ENCODE measurements around the gene PCLO.
"Not testable (repeated sequence)": the region's sequence is repeated elsewhere in the genome, so short reads cannot be mapped to it uniquely, and the experiment has no call there.

Gene PCLO

DNA sequence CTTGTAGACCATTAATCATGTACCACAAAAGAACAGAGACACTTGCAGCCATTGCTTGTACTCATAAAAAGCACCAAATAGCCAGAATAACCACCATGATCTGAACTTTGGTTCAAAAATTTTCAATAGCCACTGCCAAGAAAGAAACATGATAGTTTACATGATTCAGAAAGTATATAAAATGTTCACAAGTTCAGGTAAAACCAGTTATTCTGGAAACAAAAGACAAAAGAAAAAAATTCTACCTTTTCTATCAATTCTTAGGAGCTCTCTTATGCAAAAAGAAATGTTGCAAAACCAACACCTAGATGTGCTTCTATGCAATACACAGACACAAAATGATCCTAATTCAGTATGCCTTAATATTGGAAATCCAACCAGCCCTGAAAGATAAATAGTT is 108.7 kb downstream of the PCLO start:
- DNase-seq (ENCODE audit: low read depth), result no peak

DNA sequence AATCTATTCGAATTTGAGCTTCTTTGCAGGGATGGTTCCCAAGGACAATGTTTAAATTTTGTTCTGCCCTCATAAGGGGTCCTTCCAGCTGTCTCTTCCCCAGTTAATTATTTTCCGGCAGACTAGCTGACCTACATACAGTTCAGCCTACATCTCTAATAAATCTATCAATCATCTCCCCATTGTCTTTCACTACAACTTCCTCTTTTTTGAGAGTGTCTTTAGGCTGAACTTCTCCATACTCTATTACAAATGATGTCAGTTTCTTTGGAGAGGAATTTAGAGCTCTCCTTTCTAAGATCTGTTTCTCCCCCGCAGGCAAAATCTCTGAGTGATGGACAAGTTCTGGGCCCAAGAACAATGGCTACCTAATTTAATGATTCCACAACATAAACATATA is 122.2 kb downstream of the PCLO start:
- DNase-seq (ENCODE audit: low read depth), result no peak

DNA sequence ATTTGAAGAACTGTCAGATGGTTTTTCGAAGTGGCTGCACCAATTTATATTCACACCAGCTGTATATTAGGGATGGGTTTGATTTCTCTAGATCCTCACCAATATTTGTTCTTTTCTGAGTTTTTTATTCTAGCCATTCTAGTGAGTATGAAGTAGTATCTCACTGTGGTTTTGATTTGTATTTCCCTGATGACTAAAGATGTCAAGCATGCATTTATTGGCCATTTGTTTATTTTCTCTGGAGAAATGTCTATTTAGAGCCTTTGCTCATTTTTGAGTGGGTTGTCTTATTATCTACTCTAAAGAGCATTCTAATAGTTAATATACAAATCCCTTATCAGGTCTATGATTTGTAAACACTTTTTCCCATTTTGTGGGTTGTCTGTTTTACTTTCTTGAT is 123.9 kb downstream of the PCLO start:
- DNase-seq (ENCODE audit: low read depth), result no peak

DNA sequence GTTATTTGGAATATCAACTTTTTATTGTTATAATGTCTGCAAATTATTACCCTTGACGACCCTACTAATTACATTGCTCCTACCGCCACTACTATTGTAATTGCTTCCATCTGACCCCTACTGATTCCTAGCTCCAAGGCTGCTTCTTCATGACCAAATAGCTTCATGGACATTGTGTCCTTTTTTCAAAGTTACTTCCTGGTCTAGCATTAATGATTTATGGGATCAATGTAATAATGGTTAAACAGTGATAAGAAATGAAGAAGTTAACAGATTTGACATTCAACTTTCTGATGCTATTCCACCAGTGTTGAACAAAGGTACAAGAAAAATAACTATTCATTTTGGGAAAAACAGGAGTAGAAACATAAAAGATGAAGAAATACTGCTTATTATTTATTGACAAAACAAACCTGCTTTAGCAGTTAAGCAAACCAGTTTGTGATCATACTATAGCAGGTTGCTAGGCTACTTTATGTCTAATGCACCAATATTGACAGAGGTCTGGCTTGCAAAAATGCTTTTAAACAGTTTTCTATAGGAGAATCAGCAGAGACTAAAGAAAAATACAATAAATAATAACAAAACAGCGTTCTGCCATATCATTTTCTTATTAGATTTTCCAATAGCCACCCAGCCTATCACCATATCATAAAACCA is 125.8 kb downstream of the PCLO start:
- DNase-seq (ENCODE audit: low read depth), result no peak

DNA sequence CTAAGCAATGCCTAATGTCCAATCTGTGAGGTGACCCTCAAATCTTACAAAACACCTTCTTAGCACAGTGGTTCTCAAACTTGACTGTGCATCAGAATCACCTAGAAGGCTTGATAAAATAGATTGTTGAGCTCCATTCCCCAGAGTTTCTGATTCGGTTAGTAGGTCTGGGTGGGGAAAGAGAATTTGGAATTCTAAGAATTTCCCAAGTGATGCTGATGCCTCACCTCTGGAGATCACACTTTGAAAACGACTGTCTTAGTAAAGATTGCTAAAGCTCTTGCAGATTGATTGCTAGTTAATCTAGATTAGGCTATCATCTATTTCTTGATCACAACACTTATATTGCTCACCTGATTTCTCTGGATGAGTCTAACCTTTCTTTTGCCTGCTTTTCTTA is 126.6 kb downstream of the PCLO start:
- DNase-seq (ENCODE audit: low read depth), result no peak

DNA sequence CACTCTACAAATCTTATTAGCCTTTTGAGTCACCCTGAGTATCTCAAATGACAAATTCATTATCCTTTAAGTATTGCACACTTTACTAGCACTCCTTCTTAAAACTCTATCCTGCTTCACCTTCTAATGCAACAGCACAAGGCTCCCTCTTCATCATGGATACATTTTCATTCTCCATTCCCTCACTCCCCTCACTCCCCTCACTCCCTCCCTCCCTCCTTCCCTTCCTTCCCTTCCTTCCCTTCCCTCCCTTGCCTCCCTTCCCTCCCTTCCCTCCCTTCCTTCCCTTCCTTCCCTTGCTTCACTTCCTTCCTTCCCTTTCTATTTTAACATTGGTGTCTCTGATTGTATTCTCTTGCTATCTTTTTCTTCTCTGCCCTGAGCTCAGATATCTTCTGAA is 130.5 kb downstream of the PCLO start:
- no peak for DNase-seq (ENCODE audit: low read depth)

DNA sequence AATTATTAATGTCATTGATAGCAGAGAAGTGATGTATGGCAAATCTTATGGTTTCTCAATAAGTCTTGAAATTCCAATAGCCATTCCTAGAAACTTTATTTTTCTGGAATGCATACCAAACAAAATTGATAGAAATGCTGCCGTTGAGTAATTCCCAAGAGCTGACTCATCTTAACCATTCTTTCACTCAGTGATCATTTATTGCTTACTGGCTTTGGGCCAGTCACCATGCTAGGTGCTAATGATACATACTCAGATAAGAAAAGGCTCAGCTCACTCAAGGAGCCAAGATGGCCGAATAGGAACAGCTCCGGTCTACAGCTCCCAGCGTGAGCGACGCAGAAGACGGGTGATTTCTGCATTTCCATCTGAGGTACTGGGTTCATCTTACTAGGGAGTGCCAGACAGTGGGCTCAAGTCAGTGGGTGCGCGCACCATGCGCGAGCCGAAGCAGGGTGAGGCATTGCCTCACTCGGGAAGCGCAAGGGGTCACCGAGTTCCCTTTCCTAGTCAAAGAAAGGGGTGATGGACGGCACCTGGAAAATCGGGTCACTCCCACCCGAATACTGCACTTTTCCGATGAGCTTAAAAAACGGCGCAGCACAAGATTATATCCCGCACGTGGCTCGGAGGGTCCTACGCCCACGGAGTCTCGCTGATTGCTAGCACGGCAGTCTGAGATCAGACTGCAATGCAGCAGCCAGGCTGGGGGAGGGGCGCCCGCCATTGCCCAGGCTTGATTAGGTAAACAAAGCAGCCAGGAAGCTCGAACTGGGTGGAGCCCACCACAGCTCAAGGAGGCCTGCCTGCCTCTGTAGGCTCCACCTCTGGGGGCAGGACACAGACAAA is 138.6 kb downstream of the PCLO start:
- DNase-seq (ENCODE audit: low read depth), result not testable (repeated sequence)

DNA sequence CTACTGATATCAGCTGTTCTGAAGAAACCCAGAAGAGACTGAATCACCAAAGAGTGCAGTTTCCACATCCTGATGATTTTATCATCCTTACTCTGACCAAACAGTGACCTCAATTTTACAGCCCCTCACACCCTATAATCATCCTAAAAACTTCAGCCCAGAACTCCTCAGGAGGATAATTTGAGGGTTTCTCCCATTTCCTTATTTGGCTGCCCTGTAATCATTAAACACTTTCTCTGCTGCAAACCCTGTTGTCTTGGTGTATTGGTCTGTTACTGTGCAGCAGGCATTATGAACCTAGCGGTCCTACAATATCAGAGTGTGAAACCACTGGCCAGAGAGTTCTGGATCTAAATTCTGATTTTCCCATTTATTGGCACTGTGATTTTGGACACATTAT is 141.7 kb downstream of the PCLO start:
- no peak for DNase-seq (ENCODE audit: low read depth)

DNA sequence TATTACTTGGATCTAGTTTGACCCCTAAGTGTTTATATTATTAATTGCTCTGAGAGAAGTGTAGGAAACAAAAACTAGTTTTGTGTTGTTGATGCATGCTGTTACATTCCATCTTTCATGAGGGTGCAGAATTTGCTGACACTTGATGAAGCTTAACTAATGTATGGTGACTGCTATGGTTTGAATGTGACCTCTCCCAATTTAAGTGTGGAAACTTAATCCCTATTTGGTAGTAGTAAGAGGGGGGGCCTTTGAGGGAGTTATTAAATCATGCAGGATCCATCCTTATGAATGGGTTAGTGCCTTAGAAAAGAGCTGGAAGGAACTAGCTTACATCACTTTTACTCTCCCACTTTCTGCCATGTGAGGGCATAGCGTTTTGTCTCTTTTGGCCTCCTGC is 142.5 kb downstream of the PCLO start:
- no peak for DNase-seq (ENCODE audit: low read depth)

DNA sequence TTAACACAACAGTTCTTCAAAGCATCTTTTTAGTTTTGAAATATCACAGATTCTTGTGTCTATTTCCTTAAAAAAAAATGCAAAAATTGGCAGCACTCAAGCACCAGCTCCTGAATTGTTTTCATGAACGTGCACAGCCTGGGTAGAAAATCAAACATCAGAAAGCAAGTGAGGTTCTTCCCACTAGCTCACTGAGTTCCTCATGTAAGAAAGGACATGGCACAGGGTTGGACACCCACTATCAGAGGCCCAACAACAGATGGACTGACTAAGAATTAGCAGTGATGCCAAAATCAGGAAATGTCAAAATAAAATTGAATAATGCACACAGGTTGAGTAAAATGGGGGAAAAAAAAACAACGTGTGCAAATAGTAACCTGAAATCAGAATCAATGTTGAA is 146.8 kb downstream of the PCLO start:
- DNase-seq (ENCODE audit: low read depth), result no peak

DNA sequence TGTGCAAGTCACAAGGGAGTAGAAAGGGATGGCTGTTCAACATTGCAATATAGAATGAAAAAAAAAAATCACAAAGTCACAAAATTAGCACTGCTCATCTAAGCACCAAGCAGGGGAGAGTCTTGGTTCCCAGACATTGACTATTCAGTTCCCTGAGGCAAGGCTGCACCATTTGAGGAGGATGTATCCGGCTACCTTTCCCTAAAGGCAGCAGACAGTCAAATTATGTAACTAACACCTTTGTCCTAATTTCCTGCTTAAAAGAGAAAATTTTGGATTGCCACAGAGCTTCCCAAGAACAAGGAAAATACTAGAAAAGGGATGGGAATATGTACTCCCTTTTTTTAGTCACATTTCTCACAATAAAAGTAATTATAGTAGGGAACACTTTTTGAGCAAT is 148.1 kb downstream of the PCLO start:
- no peak for DNase-seq (ENCODE audit: low read depth)

DNA sequence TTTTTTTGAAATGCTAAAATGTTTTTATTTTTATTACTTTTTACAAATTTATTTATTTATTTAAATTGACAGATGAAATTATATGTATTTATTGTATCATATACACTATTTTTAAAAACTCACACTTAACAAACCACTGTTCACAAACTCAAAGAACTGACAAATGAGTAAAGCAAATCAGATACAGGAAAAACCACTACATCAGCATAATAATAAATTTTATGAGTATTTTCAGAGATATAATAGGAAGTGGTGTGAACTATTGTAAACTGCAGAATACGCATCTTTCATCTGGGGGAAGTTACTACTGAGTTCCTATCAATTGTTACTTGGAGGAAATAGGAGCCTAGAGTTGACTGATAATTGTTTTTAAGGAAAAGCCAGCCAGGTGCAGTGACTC is 150.7 kb downstream of the PCLO start:
- no peak for DNase-seq (ENCODE audit: low read depth)

DNA sequence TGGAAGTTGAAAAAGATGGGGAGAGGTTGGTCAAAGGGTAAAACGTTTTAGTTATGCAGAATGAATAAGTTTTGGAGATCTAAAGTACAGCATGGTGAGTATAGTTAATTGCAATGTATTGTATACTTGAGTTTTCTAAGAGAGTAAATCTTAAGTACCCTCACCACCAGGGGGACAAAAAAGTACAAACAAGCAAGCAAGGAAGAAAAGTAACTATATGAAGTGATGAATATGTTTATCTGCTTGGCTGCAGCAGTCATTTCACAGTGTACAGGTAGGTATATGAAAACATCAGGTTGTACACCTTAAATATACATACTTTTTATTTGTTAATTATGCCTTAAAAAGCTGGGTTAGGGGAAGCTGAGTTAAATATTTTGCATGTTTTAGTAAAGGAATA is 157.3 kb downstream of the PCLO start:
- no peak for DNase-seq (ENCODE audit: low read depth)

DNA sequence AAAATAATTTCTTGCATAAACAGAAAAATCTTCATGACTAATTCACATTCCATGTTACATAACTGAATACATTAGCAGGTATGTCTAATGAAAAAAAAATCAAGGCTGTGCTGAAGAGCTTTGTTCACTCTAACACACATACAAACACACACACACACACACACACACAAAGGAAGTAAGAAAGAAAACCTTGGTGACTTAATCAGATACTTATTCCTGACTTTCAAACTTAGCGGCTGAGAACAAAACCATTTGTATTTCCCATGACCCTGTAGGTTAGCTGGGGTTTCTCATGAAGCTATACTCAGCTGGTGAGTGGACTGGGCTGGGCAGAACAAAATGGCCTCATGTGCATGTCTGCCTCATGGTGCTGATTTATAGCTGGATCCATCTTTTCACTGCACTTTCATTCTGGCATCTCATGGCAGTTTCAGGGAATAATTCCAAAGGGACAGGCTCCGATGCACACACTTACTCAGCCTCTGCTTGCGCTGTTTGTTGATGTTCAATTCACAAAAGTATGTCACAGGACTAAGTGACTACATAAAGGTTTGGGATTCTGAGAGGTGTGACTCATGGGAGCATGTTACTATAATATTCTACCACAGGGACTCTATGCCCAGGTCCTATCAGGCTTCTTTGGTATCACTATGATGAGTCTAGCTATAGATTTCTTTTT is 161.2 kb downstream of the PCLO start:
- no peak for DNase-seq (ENCODE audit: low read depth)

DNA sequence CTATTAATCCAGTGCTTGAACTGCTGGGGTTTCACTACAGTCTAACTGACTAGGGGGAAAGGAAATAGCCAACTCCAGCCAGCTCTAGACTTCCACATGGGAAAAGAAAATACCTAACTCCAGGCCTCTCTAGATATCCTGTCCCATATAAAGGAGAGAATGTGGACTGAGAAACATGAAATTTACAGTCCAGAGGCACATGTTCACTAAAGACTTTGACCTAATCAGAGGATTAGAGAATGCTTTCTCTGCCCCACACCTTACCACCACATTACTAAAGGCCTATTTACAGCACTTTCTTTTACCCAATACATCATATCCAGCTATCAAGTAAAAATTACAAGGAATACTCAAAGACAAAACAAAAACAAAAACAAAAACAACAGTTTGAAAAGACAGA is 164.2 kb downstream of the PCLO start:
- no peak for DNase-seq (ENCODE audit: low read depth)

DNA sequence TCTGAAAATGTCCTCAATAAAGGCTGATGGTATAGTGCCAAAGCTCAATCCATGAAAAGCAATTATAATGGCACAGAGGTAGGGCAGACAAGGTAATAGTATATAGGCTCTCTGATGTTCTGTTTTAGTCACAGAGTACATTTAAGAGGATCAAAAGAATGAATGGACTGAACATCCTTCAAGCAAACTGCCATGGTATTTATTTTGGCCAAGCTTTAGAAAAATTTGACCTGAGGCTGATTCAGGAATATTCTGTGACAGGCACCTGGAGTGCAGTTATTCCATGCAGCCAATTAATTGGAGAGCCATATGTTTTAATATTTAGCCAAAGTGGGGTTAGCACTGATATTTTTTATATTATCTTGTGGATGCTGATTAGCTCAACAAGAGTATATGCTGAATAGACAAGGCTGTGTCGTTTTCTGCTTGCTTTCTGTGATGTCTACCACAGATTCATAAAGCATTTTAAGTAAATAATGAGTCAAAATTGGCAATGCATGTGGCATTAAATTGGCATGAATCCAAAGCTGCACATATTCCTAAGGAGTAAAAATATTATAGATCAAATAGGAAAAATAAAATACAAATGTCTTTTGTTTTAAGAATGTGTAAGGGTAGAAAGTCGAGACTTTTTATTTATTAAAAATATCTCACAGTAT is 177.4 kb downstream of the PCLO start:
- DNase-seq (ENCODE audit: low read depth), result no peak

DNA sequence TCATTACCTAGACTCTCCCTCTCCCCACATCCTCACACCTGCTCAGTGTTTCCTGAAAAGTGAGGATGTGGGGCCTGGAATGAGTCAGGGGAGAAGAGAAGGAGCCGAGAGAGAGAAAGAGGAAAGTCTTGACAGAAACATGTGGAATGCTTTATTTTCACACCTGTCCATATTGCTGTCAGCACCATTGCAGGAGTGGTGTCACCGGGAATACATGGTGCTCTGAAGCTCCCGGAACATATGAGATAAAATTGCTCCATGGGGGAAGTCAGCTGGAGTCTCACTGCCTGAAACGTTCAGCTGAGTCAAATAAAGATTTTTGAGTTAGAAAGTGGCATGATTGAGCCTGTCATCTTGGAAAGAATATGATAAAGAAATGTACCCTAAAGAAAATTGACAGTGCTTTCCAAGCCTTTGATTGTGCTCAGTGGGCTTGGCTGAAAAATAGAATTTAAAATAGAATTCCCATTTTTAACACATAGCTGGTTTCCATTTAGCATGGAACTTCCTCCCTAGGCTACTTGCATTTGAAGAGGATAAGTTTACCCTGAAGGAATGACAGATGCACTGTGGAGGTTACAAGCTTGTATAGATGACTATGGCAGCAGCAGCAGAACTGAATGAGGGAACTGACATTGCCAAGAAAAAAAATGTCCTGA is 182.4 kb downstream of the PCLO start:
- no peak for DNase-seq (ENCODE audit: low read depth)

DNA sequence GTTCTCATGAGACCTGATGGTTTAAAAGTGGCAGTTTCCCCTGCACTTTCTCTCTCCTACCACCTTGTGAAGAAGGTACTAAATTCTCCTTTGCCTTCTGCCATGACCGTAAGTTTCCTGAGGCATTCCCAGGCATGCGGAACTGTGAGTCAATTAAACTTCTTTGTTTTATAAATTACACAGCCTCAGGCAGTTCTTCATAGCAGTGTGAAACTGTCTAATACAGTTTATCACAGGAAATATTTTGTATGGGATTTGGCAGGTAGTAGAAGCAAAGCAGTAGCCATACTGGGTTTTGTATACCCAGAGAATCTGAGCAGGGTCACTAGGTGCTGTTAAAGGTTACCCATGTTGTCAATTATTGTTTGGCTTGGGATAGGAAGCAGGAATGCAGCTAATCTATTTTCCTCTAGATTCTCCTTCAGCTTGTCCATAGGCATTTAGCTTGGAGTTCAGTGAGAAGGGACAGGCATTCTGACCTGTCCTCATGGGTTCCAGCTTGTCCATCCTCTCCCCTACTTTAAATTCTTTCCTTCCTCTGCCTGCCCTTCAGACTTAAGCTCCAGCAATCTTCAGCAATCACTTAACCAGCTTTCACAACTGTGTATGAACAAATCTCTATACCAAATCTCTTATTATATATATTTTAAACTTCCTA is 186.7 kb downstream of the PCLO start:
- DNase-seq (ENCODE audit: low read depth), result no peak

DNA sequence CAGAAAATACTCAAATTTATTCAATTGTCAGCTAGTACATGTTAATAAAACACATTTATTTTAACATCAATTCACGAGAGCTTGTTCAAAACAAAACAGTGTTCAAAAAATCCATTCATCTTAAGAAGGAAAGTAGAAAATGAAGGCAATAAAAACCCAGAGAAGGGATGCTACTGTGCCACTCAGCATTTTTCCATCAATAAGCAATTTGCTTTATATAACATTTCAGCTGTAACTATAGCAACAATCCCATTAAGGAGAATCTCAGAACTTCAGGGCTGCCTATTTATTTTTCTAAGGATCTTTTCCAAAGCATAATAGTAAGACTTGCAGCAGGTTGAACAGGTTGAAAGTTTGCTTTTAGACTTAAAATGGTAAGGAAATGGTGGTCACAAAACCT is 190.5 kb downstream of the PCLO start:
- no peak for DNase-seq (ENCODE audit: low read depth)

DNA sequence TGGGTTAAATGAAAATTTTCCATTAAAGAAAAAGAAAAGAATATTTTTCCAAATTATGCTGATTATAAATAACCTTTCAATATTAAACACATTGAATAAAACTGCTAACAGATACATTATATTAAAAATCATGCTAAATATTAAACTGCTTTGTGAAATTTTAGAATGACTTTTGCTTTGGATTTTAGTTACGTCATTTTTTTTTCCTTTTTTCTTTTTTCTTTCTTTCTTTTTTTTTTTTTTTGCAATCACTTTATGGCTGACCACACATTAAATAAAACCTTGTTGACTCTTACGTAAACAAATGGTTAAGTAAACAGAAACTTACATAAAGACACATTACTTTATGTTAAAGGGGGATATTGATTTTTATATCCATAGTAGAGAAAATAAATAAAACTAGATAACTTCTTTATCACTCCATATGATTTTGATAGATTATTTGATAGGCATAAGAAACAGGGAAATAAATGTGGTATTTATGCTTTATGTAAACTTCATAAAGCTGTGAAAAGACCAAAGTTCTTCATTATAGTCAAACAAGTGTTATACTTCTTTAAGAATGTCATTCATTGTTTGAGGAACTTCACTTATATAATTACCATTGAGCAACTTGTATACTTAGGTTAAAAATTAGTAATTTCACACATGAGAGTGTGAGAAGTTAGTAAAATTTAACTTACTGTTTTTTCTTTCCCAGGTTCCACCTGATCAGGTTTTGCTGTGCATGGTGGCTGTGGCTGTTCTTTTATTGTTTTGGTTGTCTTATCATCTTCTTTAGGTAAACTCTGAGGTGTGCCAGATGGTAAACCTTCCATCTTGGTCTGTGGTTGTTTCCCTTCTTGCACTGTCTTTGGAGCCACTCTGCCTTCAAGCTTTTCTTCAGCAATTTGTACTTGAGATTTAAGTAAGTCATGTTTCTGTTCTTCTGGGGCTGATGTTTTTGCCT is 197.3 kb downstream of the PCLO start:
- no peak for DNase-seq (ENCODE audit: low read depth)
